CD14-positive monocyte (primary cell): ENCODE results near the gene SOCS3. TPM values are rescaled to one million over a fixed set of nuclear protein-coding genes. Genes with fewer than 3 reads are reported as not detected.
A peak's percentile ranks its signal among the peaks of the same experiment; 100 is the strongest.

Source experiments
- DNase-seq, 3 donors: peaks; one replicate each; pipeline ENCODE4 v3.0.0-alpha.2; 2011 to 2022
- H2AFZ ChIP-seq: 2 replicates; pipeline ENCODE4 v1.6.0; 2012; ENCODE audit warnings: mild to moderate bottlenecking, low read depth, low read length, inconsistent platforms; ENCODE audit not compliant: insufficient read depth, poor library complexity, severe bottlenecking
- H3K27ac ChIP-seq, 2 donors: 1 replicate in 1 of 2; 2 replicates in 1 of 2; pipeline ENCODE4 v1.5.1; 2012 to 2013; ENCODE audit warnings: low read length in 2 of 2, control low read depth in 1 of 2, inconsistent platforms in 1 of 2, low read depth in 1 of 2, mild to moderate bottlenecking in 1 of 2
- H3K27me3 ChIP-seq, 2 donors: one replicate each; pipeline versions ENCODE4 v1.6.0 to v1.6.1; 2011 to 2013; ENCODE audit warnings: low read length in 2 of 2; ENCODE audit not compliant: control insufficient read depth in 2 of 2, insufficient read depth in 2 of 2
- H3K36me3 ChIP-seq, 2 donors: replicated peaks in 1 of 2; 1 replicate in 1 of 2; 2 replicates in 1 of 2; pipeline versions ENCODE4 v1.5.1 to v1.6.1; 2012 to 2013; ENCODE audit warnings: low read length in 2 of 2, control low read depth in 1 of 2, inconsistent platforms in 1 of 2, mild to moderate bottlenecking in 1 of 2; ENCODE audit not compliant: insufficient read depth in 2 of 2, control insufficient read depth in 1 of 2
- H3K4me1 ChIP-seq, 2 donors: 1 replicate in 1 of 2; 2 replicates in 1 of 2; pipeline versions ENCODE4 v1.5.1 to v1.6.1; 2012 to 2013; ENCODE audit warnings: low read length in 2 of 2, control low read depth in 1 of 2, inconsistent platforms in 1 of 2, mild to moderate bottlenecking in 1 of 2, moderate library complexity in 1 of 2; ENCODE audit not compliant: insufficient read depth in 2 of 2, control insufficient read depth in 1 of 2
- H3K4me2 ChIP-seq: replicated peaks from 2 replicates; pipeline ENCODE3; 2012; ENCODE audit warnings: low read length, moderate library complexity, mild to moderate bottlenecking; ENCODE audit not compliant: poor library complexity, severe bottlenecking; ENCODE audit errors: extremely low read depth
- H3K4me3 ChIP-seq, 3 experiments: fragments of 200-600 bp in 1 of 3; sonication (generic) in 1 of 3; replicated peaks in 1 of 3; 1 replicate in 2 of 3; 2 replicates in 1 of 3; pipeline ENCODE4 v1.5.1; 2011 to 2013; ENCODE audit warnings: low read length in 3 of 3, mild to moderate bottlenecking in 3 of 3, control low read depth in 2 of 3, low read depth in 2 of 3, inconsistent platforms in 1 of 3, moderate library complexity in 1 of 3
- H3K79me2 ChIP-seq: 2 replicates; pipeline ENCODE4 v1.6.0; 2012; ENCODE audit warnings: mild to moderate bottlenecking, control low read depth, inconsistent platforms, low read length, moderate library complexity; ENCODE audit not compliant: insufficient read depth
- H3K9ac ChIP-seq: 2 replicates; pipeline ENCODE4 v1.6.0; 2017; ENCODE audit warnings: low read length, mild to moderate bottlenecking; ENCODE audit not compliant: insufficient read depth, poor library complexity, severe bottlenecking
- H3K9me3 ChIP-seq, 2 donors: replicated peaks in 1 of 2; 1 replicate in 1 of 2; 2 replicates in 1 of 2; pipeline versions ENCODE4 v1.5.1 to v1.6.1; 2012 to 2013; ENCODE audit warnings: low read length in 2 of 2, control low read depth in 1 of 2; ENCODE audit not compliant: control insufficient read depth in 1 of 2, insufficient read depth in 1 of 2
- H4K20me1 ChIP-seq: 2 replicates; pipeline ENCODE4 v1.6.0; 2012; ENCODE audit warnings: mild to moderate bottlenecking, low read length, control low read depth, moderate library complexity; ENCODE audit not compliant: insufficient read depth
- H3K27ac Mint-ChIP-seq, 7 donors: one replicate each; pipeline ENCODE4 v1.8.0; 2020; ENCODE audit warnings: mild to moderate bottlenecking in 7 of 7, mixed read lengths in 7 of 7, moderate library complexity in 6 of 7, inconsistent platforms in 2 of 7
- H3K27me3 Mint-ChIP-seq, 3 donors: one replicate each; pipeline ENCODE4 v1.8.0; 2021 to 2022; ENCODE audit warnings: low read depth in 3 of 3, mild to moderate bottlenecking in 3 of 3, mixed read lengths in 3 of 3, moderate library complexity in 3 of 3, inconsistent platforms in 1 of 3
- H3K36me3 Mint-ChIP-seq, 2 donors: one replicate each; pipeline ENCODE4 v1.8.0; 2020; ENCODE audit warnings: mixed read lengths in 2 of 2, inconsistent platforms in 1 of 2, mild to moderate bottlenecking in 1 of 2
- H3K4me1 Mint-ChIP-seq: one replicate; pipeline ENCODE4 v1.8.0; 2020; ENCODE audit warnings: mild to moderate bottlenecking, mixed read lengths
- H3K4me3 Mint-ChIP-seq, 2 donors: one replicate each; pipeline ENCODE4 v1.8.0; 2020; ENCODE audit warnings: mild to moderate bottlenecking in 2 of 2, mixed read lengths in 2 of 2, moderate library complexity in 1 of 2
- H3K9me3 Mint-ChIP-seq, 7 donors: one replicate each; pipeline ENCODE4 v1.8.0; 2020 to 2022; ENCODE audit warnings: mixed read lengths in 7 of 7, mild to moderate bottlenecking in 6 of 7, moderate library complexity in 6 of 7, inconsistent platforms in 2 of 7
- CTCF ChIP-seq: fragments of 200-600 bp; IDR thresholded peaks from one replicate; pipeline ENCODE4 v1.8.0; 2022; ENCODE audit warnings: antibody characterized with exemption, mild to moderate bottlenecking
- WGBS: methylation state at CpG from one replicate; pipeline ENCODE4 v1.1.5; 2013; ENCODE audit warnings: missing lambda C conversion rate; ENCODE audit not compliant: insufficient coverage; 5-methylcytosine and 5-hydroxymethylcytosine counted together
- intact Hi-C, 2 donors: fragments of 100-400 bp; cut with micrococcal nuclease; formaldehyde crosslinking; loops; one replicate each; pipeline versions ENCODE4 v1.15.0 to v1.15.1; 2023
- polyA plus RNA-seq, 3 donors: library from polyadenylated mRNA; depleted of rRNA in 1 of 3; unstranded in 2 of 3; stranded (reverse) in 1 of 3; fragments of 300-500 nt in 2 of 3; fragments of >200 nt in 1 of 3; fragmentation: Illumina TruSeq in 2 of 3; gene quantifications; 1 replicate in 2 of 3; 2 replicates in 1 of 3; pipeline ENCODE4 v1.2.3, GENCODE V29; 2012 to 2021

The SOCS3 gene
- polyA plus RNA-seq, 3 donors: 123 to 441 (median 144) TPM

GRCh38 chr17:78327880-78328279 is 32.0 kb downstream of the SOCS3 start:
- Histone ChIP-seq H3K27ac (no peak overlapping the region), H3K4me1 (peaks cover 69 to 84% of the 10 kb centered on the region in 2 donors), H3K4me2 (no peak overlapping the region), H3K27me3 (no peaks in the 10 kb centered on the region), H3K36me3 (no peaks in the 10 kb centered on the region), H4K20me1 (no peaks in the 10 kb centered on the region), H2AFZ (no peak overlapping the region), H3K9me3 (no peaks in the 10 kb centered on the region), H3K79me2 (no peaks in the 10 kb centered on the region), H3K4me3 (no peak overlapping the region), H3K9ac (no peak overlapping the region)
- 100% methylated on average over 1 of the region's 5 CpGs for WGBS
- Mint-ChIP-seq H3K27me3 (peaks cover 4 to 20% (median 4%) of the 10 kb centered on the region in 3 donors), H3K4me1 (peaks cover 67% of the 10 kb centered on the region), H3K9me3 (no peaks in the 10 kb centered on the region), H3K4me3 (no peak overlapping the region), H3K27ac (peak overlapping the region in 2 of 7 donors; percentile 30 to 61), H3K36me3 (peaks cover 0 to 6% of the 10 kb centered on the region in 2 donors)
- no peak for DNase-seq
- intact Hi-C loops: loop anchor here in 1 of 2 donors (5.0 kb wide), 2 partner anchors 34 to 36 kb away; partner anchors contain the start of gene SOCS3
- TF ChIP-seq CTCF: no peak

GRCh38 chr17:78325076-78325687 is 34.7 kb downstream of the SOCS3 start:
- DNase-seq: peak in 2 of 3 donors; percentile 43 to 77
- no peak for TF ChIP-seq CTCF
- peaks cover 49 to 59% of the 10 kb centered on the region in 2 donors for H3K4me1 ChIP-seq
- H4K20me1 ChIP-seq: no peaks in the 10 kb centered on the region
- H3K9me3 Mint-ChIP-seq: no peaks in the 10 kb centered on the region
- no peaks in the 10 kb centered on the region for H3K36me3 ChIP-seq
- H2AFZ ChIP-seq: no peak overlapping the region
- H3K9ac ChIP-seq: peak overlapping the region; percentile 47
- no peaks in the 10 kb centered on the region for H3K9me3 ChIP-seq
- H3K79me2 ChIP-seq: no peaks in the 10 kb centered on the region
- H3K27me3 ChIP-seq: no peaks in the 10 kb centered on the region
- peak overlapping the region; percentile 67 for H3K4me2 ChIP-seq
- WGBS: 82% methylated on average over 16 of the region's 20 CpGs
- H3K27me3 Mint-ChIP-seq: peaks cover 0 to 22% (median 2%) of the 10 kb centered on the region in 3 donors
- H3K27ac ChIP-seq: peak overlapping the region; percentile 72 to 73
- intact Hi-C loops: loop anchor here in 1 of 2 donors (5.0 kb wide), 2 partner anchors 33 to 37 kb away; partner anchors contain the start of gene SOCS3
- peak overlapping the region; percentile 72 to 91 for H3K4me3 Mint-ChIP-seq
- H3K4me1 Mint-ChIP-seq: peaks cover 45% of the 10 kb centered on the region
- peak overlapping the region in 1 of 3 experiments; percentile 46 for H3K4me3 ChIP-seq
- peaks cover 0 to 2% of the 10 kb centered on the region in 2 donors for H3K36me3 Mint-ChIP-seq
- H3K27ac Mint-ChIP-seq: peak overlapping the region; percentile 87 to 99 (median 96)
